Embryonic facial prominence (tissue), 1 donor: ENCODE data around the gene NT5C3B.

Source experiments
- DNase-seq: peaks from one replicate; pipeline ENCODE4 v3.0.0-alpha.2; 2016; ENCODE audit errors: extremely low spot score

NT5C3B gene

DNA sequence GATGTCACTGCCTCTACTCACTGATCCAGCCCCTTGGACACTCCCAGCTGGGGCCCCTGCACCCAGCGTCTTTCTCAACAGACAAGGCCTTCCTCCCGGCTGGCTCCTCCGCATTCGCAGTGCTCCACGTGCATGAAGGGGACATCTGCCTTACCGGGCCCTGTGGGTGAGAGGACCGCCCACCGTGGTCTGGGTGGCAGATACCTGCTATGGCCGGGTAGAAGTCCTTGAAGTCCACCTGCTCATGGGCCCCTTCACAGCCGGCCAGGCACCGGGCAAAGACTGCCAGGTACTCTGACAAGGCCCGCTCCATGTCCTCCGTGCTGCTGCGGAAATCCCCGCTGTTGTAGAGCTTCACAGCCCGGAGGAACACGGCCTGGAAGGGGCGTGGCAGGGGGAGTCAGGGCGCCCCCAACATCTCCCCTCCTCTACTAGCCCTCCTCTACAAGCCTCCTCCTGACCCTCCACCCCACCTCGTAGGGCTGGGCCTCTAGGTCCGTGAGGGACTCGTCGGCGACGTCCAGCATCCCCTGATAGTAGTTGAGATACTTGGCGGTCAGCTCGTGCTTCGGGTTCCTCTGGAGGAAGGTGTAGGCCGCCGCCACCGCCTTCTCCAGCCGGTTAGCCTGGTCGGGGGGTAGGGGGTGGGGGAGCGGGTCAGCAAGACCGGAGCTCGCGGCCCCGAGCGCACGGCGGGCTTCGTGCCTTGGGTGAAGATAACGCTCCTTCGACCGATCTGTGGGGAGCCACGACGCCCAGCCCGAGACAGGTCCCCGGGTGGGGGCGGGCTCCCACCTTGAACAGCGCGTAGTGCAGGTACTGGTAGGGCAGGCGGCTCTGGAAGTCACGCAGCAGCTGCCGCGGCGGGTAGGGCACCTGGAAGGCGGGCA lies 25.1 kb downstream of the NT5C3B start:
- DNase-seq: no peak

- no peak for DNase-seq
Measured at GRCh38 chr17:41806685-41807445, 29.2 kb downstream of the NT5C3B start.

DNA sequence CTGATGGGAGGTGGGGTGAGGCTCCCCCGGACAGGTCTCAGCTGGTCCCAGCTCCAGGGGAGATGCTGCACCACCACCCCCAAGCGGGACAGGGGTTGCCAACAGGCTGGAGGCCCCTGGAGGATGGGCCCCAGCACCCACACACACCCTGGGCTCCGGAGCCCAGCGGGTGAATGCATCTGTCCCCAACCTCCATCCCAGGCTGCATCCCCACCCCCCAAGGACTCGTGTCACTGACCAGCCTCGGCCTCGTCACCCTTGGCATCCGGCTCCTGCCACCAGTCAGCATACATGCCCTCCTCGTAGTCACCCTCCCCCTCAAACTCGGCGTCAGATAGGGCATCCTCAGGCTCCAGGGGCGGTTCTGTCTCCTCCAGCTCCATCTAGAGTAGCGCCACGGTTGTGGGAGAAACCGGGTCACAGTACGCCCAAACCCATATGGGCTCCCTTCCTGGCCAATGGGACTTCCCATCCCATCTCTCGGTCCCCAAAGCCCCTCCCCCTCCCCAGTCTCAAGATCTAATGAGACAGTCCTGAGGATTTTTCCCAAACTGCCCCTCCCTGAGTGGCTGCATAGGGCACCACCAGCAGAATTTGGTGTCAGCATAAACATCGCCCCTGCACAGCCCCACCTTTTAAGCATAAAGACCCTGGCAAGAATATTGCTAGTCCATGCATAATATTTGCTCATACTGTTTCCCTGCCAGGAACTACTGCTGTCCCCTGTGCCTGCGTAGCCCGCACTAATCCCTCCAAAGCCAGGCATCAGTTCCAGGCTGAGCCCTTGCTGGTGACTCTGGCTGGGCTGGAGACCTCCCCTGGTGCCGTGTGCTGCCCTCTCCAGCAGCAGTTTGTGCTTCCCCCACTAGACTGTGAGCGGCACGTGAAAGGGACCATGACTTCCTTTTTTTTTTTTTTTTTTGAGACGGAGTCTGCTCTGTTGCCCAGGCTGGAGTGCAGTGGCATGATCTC lies 32.7 kb downstream of the NT5C3B start:
- DNase-seq: no peak

GRCh38 chr17:41801374-41802271 lies 34.4 kb downstream of the NT5C3B start:
- peak; percentile 77 for DNase-seq

GRCh38 chr17:41800601-41801373 lies 35.2 kb downstream of the NT5C3B start:
- peak; percentile 57 for DNase-seq

DNA sequence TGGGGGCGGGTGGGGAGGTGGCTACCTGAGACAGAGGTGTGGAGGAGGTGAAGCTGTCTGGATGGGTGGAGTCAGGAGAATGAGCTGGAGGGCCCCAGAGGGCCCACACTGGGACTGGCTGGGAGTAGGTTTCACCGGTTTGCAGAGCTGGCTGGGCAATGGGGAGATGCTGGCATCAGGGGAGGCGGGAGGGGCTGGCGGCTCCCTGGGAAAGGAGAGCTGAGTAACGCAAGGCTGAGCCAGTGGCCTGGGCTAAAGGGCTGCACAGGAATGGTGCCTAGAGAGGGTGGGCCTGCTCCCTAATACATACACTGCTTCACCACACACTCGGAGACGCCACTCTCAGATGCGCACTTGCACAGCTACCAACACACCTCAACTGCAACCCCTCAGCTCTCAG lies 36.7 kb downstream of the NT5C3B start:
- DNase-seq: no peak

GRCh38 chr17:41797377-41797776 lies 38.7 kb downstream of the NT5C3B start:
- DNase-seq: no peak

GRCh38 chr17:41796121-41796895 lies 39.7 kb downstream of the NT5C3B start:
- DNase-seq: no peak

DNA sequence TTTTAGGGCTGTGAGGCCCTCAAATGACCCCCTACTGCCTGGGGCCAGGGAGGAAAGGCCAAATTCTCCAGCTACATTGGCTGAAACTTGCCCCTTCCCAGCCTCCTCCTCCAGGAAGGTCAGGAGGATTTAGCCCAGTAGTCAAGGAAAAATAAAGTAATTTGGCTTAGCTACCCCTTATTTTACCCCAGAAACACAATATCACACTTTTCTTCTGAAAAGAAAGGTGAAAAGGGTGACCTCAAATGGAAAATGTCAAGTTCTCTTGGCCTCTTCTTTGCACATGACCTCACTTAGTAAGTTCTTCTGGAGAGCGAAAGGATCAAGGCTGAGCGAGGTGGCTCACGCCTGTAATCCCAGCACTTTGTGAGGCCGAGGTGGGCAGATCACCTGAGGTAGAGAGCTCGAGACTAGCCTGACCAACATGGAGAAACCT lies 41.5 kb downstream of the NT5C3B start:
- no peak for DNase-seq

DNA sequence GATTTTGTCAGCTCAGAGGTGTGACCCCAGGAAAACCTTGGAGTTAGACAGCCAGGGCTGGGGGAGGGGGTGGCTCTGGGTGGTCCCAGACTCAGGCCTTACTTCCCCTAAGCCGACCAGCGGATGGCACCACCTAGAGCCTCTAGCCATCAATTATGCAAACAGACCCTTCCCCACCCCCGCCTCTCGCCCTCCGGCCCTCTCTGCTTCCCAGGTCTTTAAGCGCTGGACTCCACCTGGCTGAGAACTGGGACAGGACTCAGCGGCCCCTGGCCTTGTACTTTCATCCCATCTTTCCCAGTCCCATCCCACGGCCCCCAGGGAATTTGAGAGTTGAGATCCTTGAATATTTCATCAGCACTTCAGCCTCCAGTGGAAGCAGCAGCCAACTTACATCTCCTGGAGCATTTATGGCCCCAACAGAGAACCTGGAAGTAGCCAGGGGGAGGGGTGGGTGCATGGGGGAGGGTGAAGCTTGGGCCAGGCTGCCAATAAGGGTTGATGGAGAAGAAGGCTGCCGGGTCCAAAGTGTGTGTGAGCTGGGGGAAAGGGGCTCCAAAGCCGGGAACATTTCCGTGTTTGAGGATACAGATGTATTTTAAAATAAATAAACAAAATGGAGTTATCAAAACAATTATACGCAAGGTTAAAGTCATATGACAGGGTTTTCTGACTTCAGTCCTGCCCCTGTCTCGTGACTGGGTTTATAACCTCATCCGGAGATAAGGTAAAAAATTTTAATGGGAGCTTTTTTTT lies 42.1 kb downstream of the NT5C3B start:
- no peak for DNase-seq

DNA sequence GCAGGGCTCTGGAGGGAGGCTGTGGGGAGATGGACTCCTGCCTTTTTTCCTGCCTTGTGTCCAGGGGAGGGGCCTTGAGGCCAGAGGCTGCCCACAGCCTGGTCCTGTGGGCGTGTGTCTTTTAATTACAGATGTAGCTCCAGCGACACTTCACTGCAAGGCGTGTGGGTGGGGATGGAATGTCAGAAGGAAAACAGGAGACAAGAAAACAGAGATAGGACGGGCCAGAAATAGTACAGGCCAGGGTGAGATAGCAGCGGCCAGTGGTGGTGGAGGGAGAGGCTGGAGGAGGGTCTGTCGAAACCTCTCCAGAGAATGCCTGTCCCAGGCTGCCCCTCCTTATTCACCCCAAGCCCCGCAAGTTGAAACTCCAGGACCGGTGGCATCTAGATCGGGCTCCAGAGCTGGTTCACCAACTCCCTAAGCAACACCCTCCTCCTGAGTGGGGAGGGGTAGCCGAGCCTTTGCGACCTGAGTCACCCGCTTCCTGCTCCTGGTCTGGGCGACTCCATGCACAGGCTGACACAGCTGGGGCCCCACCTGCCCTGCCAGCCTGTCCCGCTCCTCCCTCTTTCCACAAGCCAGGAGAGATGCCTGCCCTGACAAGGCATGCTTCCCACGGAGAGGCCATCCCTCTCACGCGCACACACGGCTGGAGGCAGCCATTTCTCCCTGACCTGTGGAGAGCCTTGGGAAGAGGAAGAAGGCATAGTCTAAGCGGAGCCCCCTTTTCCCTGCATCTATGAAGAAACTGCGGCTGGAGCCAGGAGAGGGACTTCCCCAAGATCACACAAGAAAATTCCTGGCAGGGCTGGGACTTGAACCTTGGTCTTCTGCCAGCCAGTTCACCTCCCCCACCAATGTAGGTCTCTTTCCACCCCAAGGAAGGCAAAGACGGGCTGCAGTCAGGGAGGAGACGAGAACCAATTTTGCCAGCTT lies 42.9 kb downstream of the NT5C3B start:
- no peak for DNase-seq

DNA sequence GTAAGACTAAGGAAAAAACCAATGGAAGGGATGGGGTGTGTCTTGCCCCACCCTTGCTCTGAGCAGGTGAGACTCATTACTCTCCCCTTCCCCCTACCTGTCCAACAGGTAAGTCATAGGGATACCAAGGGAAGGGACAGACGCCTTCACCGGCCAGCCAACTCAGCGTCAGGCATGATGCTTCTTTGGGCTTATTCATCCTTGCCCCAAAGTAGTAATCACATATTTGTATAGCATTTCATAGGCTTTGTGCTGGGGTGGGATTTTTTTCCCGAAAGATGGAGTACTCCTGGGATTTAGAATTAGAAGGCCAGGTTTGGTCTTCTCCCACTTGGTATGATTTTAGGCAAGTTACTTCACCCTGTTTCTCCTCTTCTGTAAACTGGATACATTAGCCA lies 49.0 kb downstream of the NT5C3B start:
- no peak for DNase-seq

GRCh38 chr17:41786227-41787020 lies 49.6 kb downstream of the NT5C3B start, which contains the start of gene JUP:
Gene JUP (minus strand): TSS chr17:41786711. CDS start chr17:41771854, 14,857 bp downstream.
- peak; percentile 92 for DNase-seq

DNA sequence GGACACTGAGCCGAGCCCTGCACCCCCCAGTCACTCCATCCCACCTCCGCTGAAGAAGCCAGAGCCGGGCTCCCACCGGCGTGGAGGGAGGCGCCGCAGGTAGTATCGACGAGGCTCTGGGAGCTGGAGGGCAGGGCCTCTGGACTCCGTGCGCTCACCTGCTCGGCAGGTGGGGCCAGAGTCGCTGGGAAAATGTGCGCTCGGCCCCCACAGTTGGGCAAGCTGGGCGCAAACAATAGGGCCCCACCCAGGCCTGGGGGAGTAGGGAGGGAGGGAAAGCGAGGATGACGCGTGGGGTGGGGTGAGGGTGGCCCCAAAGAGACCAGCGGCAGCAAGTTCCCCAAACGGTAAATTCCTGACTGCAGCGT lies 50.2 kb downstream of the NT5C3B start:
- no peak for DNase-seq

DNA sequence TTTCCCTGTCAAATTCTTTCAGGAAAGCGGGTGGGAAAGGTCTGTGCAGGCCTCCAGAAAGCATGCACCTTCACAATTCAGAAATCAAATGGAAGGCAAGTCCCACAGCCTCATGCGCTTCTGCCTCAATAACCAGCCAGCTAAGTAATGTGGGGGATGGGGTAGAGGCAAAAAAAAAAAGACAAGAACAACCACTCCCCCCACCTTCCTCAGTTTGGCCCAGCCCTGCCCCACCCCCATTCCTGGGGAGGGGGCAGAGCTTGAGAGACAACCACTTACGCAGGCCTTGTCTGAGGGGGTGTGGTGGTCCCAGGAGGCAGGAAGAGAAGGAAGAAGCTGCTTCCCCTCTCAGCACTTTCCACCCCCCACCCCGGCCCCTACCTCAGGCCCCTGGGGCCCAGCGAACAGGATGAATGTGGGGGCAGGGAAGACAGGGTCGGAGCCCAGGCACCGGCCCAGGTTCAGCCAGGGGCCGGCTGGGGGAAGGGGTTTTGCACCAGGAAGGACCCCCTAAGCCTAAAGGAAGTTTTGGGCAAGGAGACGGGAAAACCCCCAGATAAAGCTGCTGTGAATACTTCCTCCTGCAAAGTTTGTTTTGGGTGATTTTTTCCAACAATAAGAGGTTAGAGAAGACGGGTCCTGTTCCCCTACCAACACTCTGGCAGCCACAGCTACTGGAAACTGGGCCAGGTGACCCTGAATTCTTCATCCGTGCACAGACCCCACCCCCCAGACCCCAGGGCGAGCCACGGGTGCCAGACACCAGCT lies 50.8 kb downstream of the NT5C3B start:
- DNase-seq: peak; percentile 53
